MM.1S (cell line): ENCODE data around the gene HPX.

Experiments
- DNase-seq: peaks from one replicate; pipeline ENCODE4 v3.0.0-alpha.2; 2015
- H2AFZ ChIP-seq: fragments of 300-600 bp; sonication (generic); 2 replicates; pipeline ENCODE4 v1.6.0; 2016; ENCODE audit warnings: antibody characterized with exemption, low read length
- H3F3A ChIP-seq: fragments of 300-600 bp; sonication (generic); 2 replicates; pipeline ENCODE4 v1.6.1; 2016; ENCODE audit warnings: mild to moderate bottlenecking, antibody characterized with exemption, low read length, moderate library complexity, mixed read lengths; ENCODE audit not compliant: insufficient read depth
- H3K27ac ChIP-seq: fragments of 300-600 bp; sonication (generic); 2 replicates; pipeline ENCODE4 v1.5.1; 2016; ENCODE audit warnings: mild to moderate bottlenecking, low read length
- H3K27me3 ChIP-seq: fragments of 300-600 bp; sonication (generic); replicated peaks from 2 replicates; pipeline ENCODE4 v1.6.0; 2016; ENCODE audit warnings: low read length; ENCODE audit not compliant: insufficient read depth
- H3K36me3 ChIP-seq: fragments of 300-600 bp; sonication (generic); replicated peaks from 2 replicates; pipeline ENCODE4 v1.6.1; 2016; ENCODE audit warnings: mild to moderate bottlenecking, low read length, mixed read lengths; ENCODE audit not compliant: insufficient read depth
- H3K4me1 ChIP-seq: fragments of 300-600 bp; sonication (generic); 2 replicates; pipeline ENCODE4 v1.6.1; 2016; ENCODE audit warnings: low read length, mixed read lengths
- H3K4me2 ChIP-seq: fragments of 300-600 bp; sonication (generic); 2 replicates; pipeline ENCODE4 v1.6.0; 2016; ENCODE audit warnings: low read depth, low read length
- H3K4me3 ChIP-seq: fragments of 300-600 bp; sonication (generic); 2 replicates; pipeline ENCODE4 v1.5.1; 2016; ENCODE audit warnings: low read length, mixed read lengths
- H3K79me2 ChIP-seq: fragments of 300-600 bp; sonication (generic); 2 replicates; pipeline ENCODE4 v1.6.1; 2016; ENCODE audit warnings: mixed run types, low read length, mixed read lengths
- H3K9ac ChIP-seq: fragments of 300-600 bp; sonication (generic); 2 replicates; pipeline ENCODE4 v1.6.1; 2016; ENCODE audit warnings: low read length, mixed read lengths
- H3K9me2 ChIP-seq: fragments of 300-600 bp; sonication (generic); replicated peaks from 2 replicates; pipeline ENCODE4 v1.6.1; 2016; ENCODE audit warnings: mild to moderate bottlenecking, low read length, mixed read lengths; ENCODE audit not compliant: insufficient read depth
- H3K9me3 ChIP-seq: fragments of 300-600 bp; sonication (generic); replicated peaks from 2 replicates; pipeline ENCODE4 v1.6.1; 2016; ENCODE audit warnings: mild to moderate bottlenecking, low read length, mixed read lengths; ENCODE audit not compliant: insufficient read depth
- H4K20me1 ChIP-seq: fragments of 300-600 bp; sonication (generic); 2 replicates; pipeline ENCODE4 v1.6.1; 2016; ENCODE audit warnings: mild to moderate bottlenecking, low read length, moderate library complexity, mixed read lengths; ENCODE audit not compliant: insufficient read depth
- CTCF ChIP-seq: fragments of 300-600 bp; sonication (generic); IDR thresholded peaks from 2 replicates; pipeline ENCODE4 v1.5.1; 2016; ENCODE audit warnings: antibody characterized with exemption, low read length, mixed read lengths
- EZH2 ChIP-seq: fragments of 300-600 bp; sonication (generic); optimal IDR thresholded peaks from 2 replicates; pipeline ENCODE3; 2017; ENCODE audit warnings: low read depth, mild to moderate bottlenecking, antibody characterized with exemption, low read length, mixed read lengths
- EZH2phosphoT487 ChIP-seq: fragments of 300-600 bp; sonication (generic); IDR thresholded peaks from 2 replicates; pipeline ENCODE4 v1.6.1; 2018; ENCODE audit warnings: antibody characterized with exemption, low read length

Gene HPX

GRCh38 chr11:6473451-6474412, 32.9 kb upstream of the HPX start, which contains the start of gene TRIM3:
Gene TRIM3, minus strand, starts transcription at chr11:6473941. Its CDS starts 8,246 bp downstream, at chr11:6465695.
- Histone ChIP-seq H3K4me3 (peak within 1 kb of the TSS; percentile 82), H2AFZ (peak within 1 kb of the TSS; percentile 97), H3K9me2 (no peaks in the 10 kb centered on the region), H3K4me1 (0 out of 2 replicates have a peak, but pooled peaks cover 3% of the 10 kb centered on the region), H3F3A (peaks cover 14% of the 10 kb centered on the region), H3K9ac (peak within 1 kb of the TSS; percentile 51; the same call in 1 of the 2 replicates), H3K4me2 (peak within 1 kb of the TSS; percentile 100), H3K79me2 (peaks cover 2% of the 10 kb centered on the region; the same call in 1 of the 2 replicates), H4K20me1 (no peaks in the 10 kb centered on the region), H3K36me3 (no peaks in the 10 kb centered on the region), H3K27ac (no peak within 1 kb of the TSS), H3K9me3 (no peaks in the 10 kb centered on the region), H3K27me3 (no peaks in the 10 kb centered on the region)
- no peak for TF ChIP-seq CTCF
- TF ChIP-seq EZH2phosphoT487 = no peak
- TF ChIP-seq EZH2 = no peak
- DNase-seq = peak; percentile 77

DNA sequence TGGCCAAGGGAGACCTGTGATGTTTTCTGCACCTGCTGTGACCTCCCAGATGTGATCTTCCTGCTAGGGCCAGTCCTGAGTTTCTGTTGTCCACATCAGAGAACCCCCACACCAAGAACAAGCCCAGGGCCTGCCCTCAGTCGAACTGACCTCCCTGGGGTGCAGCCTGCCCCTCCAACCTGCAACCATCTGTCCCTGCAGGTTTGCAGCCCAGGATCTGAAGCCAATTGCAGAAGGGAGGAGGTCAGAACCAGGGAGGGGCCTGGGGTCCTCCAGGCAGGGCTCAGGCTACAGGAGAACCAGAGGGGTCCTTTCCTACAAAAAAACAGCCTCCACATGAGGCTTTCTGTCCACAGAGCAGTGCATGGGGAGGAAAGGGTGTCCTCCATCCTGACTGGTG, 32.1 kb upstream of the HPX start:
- Histone ChIP-seq H3K4me3 (peak overlapping the region; percentile 45), H2AFZ (no peak overlapping the region), H3K27ac (no peak overlapping the region), H3K79me2 (no peaks in the 10 kb centered on the region), H3F3A (peaks cover 14% of the 10 kb centered on the region), H4K20me1 (no peaks in the 10 kb centered on the region), H3K36me3 (no peaks in the 10 kb centered on the region), H3K4me2 (peak overlapping the region; percentile 79), H3K9me2 (no peaks in the 10 kb centered on the region), H3K4me1 (0 out of 2 replicates have a peak, but pooled peaks cover 3% of the 10 kb centered on the region), H3K9me3 (no peaks in the 10 kb centered on the region), H3K27me3 (no peaks in the 10 kb centered on the region), H3K9ac (no peak overlapping the region)
- TF ChIP-seq CTCF (no peak), EZH2phosphoT487 (no peak), EZH2 (no peak)
- no peak for DNase-seq

GRCh38 chr11:6469599-6469998, 28.8 kb upstream of the HPX start:
- Histone ChIP-seq H3K9me3 (no peaks in the 10 kb centered on the region), H3K9ac (no peak overlapping the region), H2AFZ (peak overlapping the region; percentile 36; the same call in 1 of the 2 replicates), H4K20me1 (no peaks in the 10 kb centered on the region), H3K4me2 (no peak overlapping the region), H3K4me1 (0 out of 2 replicates have a peak, but pooled peaks cover 3% of the 10 kb centered on the region), H3K79me2 (no peaks in the 10 kb centered on the region), H3F3A (peaks cover 7% of the 10 kb centered on the region), H3K4me3 (no peak overlapping the region), H3K9me2 (no peaks in the 10 kb centered on the region), H3K27me3 (no peaks in the 10 kb centered on the region), H3K36me3 (no peaks in the 10 kb centered on the region), H3K27ac (no peak overlapping the region)
- TF ChIP-seq EZH2phosphoT487 (no peak), CTCF (no peak), EZH2 (no peak)
- no peak for DNase-seq
